ENCODE results near the gene MAPK6. TPM values are rescaled to one million over a fixed set of nuclear protein-coding genes. Genes with fewer than 3 reads are reported as not detected.

The MAPK6 gene
- total and polyA plus RNA-seq, 2 of the 8 experiments (the other 6 are each of a cell fraction or from before 2014, with no cell fraction given): 22.6 to 108 TPM

DNA sequence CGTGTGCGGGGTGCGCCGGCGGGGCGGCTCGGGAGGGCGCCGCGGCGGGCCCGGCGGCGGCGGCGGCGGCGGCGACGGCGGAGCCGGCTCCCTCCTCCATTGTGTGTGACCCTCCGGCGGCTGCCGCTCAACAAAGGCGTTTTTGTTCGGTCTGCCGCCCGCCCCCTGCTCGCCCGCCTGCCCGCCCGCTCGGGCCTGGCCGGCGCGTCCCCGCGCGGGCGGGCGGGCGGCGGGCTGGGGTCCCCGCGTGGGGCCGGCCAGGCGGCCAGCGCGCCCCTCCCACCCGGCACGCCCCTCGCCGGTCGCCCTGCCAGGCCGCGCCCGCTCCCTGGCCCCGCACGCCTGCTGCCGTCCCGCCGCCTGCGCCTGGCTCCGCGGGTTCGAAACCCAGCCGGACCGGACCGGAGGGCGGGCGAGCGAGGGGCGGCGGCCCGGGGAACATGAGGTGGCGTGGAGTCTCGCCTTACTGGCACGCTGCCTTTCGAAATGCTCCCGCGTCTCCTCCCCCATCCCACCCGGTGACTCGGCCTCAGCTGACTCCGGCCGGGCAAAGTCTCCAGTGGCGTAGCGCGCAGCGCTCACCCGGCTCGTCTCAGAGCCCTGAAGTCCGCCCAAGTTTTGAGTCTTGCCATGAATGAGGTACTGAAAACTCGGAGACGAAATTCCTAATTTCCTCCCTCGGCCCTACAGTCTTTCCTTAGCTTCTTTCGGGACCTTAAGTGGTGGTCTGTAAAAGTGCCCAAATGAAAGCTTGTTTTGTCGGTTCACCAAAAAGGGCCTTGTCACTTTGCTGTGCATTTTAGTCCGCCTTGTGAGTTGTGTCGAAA is 588 bp downstream of the MAPK6 start (continued):
- TF ChIP-seq CBX8 (IDR thresholded peaks at IDR 0.05; ENCODE audit: borderline replicate concordance, low read depth, low read length) (no peak), CREB1 (IDR thresholded peaks at IDR 0.05) (no peak), RFX5 (IDR thresholded peaks at IDR 0.05; ENCODE audit: borderline replicate concordance, low read depth, low read length) (no peak), GTF2F1 (IDR thresholded peaks at IDR 0.05; ENCODE audit: borderline replicate concordance, low read depth, low read length) (no peak), TBP (IDR thresholded peaks at IDR 0.05; ENCODE audit: low read depth, low read length) (0 out of 2 replicates have a peak, but pooled peaks have one; percentile 13), YY1 (IDR thresholded peaks at IDR 0.05; ENCODE audit: low read depth, low read length) (no peak), SAP30 (IDR thresholded peaks at IDR 0.05; ENCODE audit: insufficient read depth, insufficient replicate concordance, low read length) (no peak), KDM4A (IDR thresholded peaks at IDR 0.05; ENCODE audit: low read depth, low read length, severe bottlenecking) (no peak), USF2 (IDR thresholded peaks at IDR 0.05; ENCODE audit: low read length) (no peak), GABPA (IDR thresholded peaks at IDR 0.05; ENCODE audit: borderline replicate concordance, insufficient read depth, low read length) (no peak), KDM5A (IDR thresholded peaks at IDR 0.05; ENCODE audit: low read length) (no peak), PHF8 (conservative IDR thresholded peaks at IDR 0.05; ENCODE audit: low read depth, low read length) (no peak), BRCA1 (IDR thresholded peaks at IDR 0.05; ENCODE audit: low read depth, low read length) (no peak), TAF7 (optimal IDR thresholded peaks at IDR 0.05; ENCODE audit: borderline replicate concordance, low read depth, low read length) (no peak), POLR2A (IDR thresholded peaks at IDR 0.05; ENCODE audit: control extremely low read depth in 1 of 2, low read depth in 2 of 2, low read length in 2 of 2) (peak in 1 of 2 experiments; percentile 3; a peak in 1 of 3 replicates), RNF2 (IDR thresholded peaks at IDR 0.05; ENCODE audit: borderline replicate concordance, low read depth, low read length, missing control alignments, poor library complexity, severe bottlenecking) (no peak), SP2 (IDR thresholded peaks at IDR 0.05; ENCODE audit: low read length) (no peak), NANOG (IDR thresholded peaks at IDR 0.05; ENCODE audit: insufficient read depth, low read depth, low read length, poor library complexity, severe bottlenecking) (no peak), CEBPB (IDR thresholded peaks at IDR 0.05; ENCODE audit: low read depth, low read length) (no peak), CTBP2 (IDR thresholded peaks at IDR 0.05; ENCODE audit: borderline replicate concordance, insufficient read depth, insufficient read length, low read length) (no peak), BCL11A (IDR thresholded peaks at IDR 0.05; ENCODE audit: low read depth in 2 of 2, low read length in 2 of 2) (no peak), EZH2 (IDR thresholded peaks at IDR 0.05; ENCODE audit: low read depth, low read length, severe bottlenecking) (no peak), SIX5 (IDR thresholded peaks at IDR 0.05; ENCODE audit: low read depth, low read length) (no peak)

Data from H1 (cell line).